ENCODE measurements around the gene DGCR8.

GRCh38 chr22:20043057-20043996, 36.7 kb upstream of the DGCR8 start:
- TF ChIP-seq CTCF (IDR thresholded peaks at IDR 0.05; ENCODE audit: low read depth, low read length), result no peak
- TF ChIP-seq EZH2phosphoT487 (IDR thresholded peaks at IDR 0.05; ENCODE audit: low read depth), result no peak

Data from OCI-LY3 (cell line).